Fibroblast of mammary gland (primary cell): ENCODE data around the gene CCDC81.
"Not testable (repeated sequence)": the region's sequence is repeated elsewhere in the genome, so short reads cannot be mapped to it uniquely, and the experiment has no call there.

Experiments used
- DNase-seq: peaks from one replicate; pipeline ENCODE4 v3.0.0-alpha.2; 2010; ENCODE audit warnings: low read depth
- H3K4me3 ChIP-seq: 2 replicates; pipeline ENCODE4 v1.5.1; 2011; ENCODE audit warnings: low read depth, mild to moderate bottlenecking, low read length, moderate library complexity; ENCODE audit not compliant: control insufficient read depth
- CTCF ChIP-seq: conservative IDR thresholded peaks from 2 replicates; pipeline ENCODE4 v1.5.1; 2011; ENCODE audit warnings: low read depth, low read length, inconsistent platforms; ENCODE audit not compliant: control insufficient read depth, insufficient read depth

Gene CCDC81

GRCh38 chr11:86427441-86427840 lies 52.8 kb downstream of the CCDC81 start:
- TF ChIP-seq CTCF: no peak
- no peak overlapping the region for H3K4me3 ChIP-seq
- DNase-seq: no peak

- no peak for TF ChIP-seq CTCF
- no peak overlapping the region for H3K4me3 ChIP-seq
Observed at GRCh38 chr11:86431258-86431657, 56.6 kb downstream of the CCDC81 start.

GRCh38 chr11:86433361-86434095 lies 58.8 kb downstream of the CCDC81 start:
- H3K4me3 ChIP-seq: not testable (repeated sequence)

More at GRCh38 chr11:86431258-86431657, 56.6 kb downstream of the CCDC81 start:
- no peak for DNase-seq

DNA sequence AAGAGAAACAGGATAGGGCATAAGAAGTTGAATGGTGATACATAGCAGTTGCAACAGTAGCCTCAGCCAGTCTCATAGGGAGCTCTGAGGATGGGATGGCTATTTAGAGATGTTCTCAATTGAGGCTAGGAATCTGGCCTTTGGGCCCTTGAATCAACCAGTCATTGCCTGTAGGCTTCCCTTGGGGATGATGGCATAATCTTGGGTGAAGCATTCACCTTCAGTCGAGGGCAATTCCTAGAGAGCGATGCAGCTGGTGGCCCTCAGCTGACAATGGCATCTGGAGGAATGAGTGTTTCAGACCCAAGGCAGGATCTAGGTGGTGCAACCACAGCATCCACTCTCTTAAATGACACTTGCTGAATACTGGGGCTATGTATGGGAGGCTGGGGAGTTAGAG lies 61.0 kb downstream of the CCDC81 start:
- H3K4me3 ChIP-seq: no peak overlapping the region

More at GRCh38 chr11:86433361-86434095, 58.8 kb downstream of the CCDC81 start:
- not testable (repeated sequence) for DNase-seq

DNA sequence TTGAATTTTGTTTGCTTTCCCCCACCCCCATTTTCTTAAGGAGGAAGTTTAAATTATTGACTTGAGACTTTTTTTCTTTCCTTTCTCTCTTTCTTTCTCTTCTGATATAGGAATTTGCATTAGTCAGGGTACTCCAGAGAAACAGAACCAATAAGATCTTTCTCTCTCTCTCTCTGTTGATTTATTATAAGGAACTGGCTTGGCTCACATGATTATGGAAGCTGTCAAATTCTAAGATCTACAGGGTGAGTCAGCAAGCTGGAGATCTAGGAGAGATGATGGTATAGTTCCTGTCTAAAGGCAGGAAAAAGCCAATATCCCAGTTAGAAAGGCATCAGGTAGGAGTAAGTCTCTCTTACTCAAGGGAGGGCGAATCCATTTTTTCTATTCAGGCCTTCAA lies 64.0 kb downstream of the CCDC81 start:
- DNase-seq: peak; percentile 85
- no peak for TF ChIP-seq CTCF
- H3K4me3 ChIP-seq: no peak overlapping the region

More for the DNA sequence above, 61.0 kb downstream of the CCDC81 start:
- no peak for DNase-seq
- TF ChIP-seq CTCF: no peak

DNA sequence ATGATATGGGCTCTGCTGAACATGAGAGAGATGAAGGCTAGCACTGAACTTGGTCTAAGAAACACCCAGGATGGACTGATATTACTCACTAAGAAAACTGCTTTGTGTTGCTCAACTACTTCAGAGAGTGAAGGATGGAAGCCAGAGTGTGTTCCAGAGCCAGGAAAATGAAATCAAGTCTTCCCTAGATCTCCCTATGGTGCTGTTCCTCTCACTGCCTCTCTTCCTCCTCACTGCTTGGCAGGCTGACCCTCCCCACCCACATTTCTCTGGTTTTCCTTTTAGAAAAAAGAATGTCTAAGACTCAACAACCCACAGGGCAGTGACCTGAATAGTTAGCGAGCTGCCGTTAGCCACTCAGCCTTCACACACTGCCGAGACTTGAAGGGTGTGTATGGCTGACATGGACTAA lies 65.6 kb downstream of the CCDC81 start:
- no peak for TF ChIP-seq CTCF
- H3K4me3 ChIP-seq: no peak overlapping the region
- peak; percentile 92 for DNase-seq

DNA sequence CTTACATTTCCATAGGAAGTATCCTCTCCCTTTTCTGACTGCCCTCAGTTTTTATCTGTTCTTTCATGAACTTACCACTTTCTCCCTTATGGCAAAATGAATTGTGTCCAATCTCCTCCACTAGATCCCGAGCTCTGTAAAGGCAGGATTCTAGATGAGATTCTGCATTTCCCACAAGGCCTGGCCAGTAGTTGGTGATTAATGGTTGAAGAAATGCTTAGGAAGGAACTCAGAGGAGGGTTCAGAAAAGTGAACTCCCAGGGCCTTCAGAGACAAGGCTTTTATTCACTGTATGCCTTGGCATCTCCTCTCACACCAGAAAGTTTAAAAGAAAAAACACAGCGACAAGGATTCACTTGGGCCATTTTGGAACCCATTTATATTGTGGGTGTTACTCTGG lies 66.2 kb downstream of the CCDC81 start:
- TF ChIP-seq CTCF: no peak
- no peak overlapping the region for H3K4me3 ChIP-seq
- DNase-seq: peak; percentile 55
